SK-N-SH (cell line): ENCODE results near the gene LRRIQ4. TPM values are rescaled to one million over a fixed set of nuclear protein-coding genes. Genes with fewer than 3 reads are reported as not detected.

Source experiments
- CTCF ChIA-PET: fragments of 300-600, 350-600 bp; formaldehyde crosslinking; extraction: SDS; loops from one replicate; lab custom pipeline; 2021; lab: Yijun Ruan, JAX
- POLR2A ChIA-PET: fragments of 350-600 bp; sonication (Branson Sonifier 250); formaldehyde crosslinking; extraction: SDS; loops from one replicate; lab custom pipeline; 2020; ENCODE audit warnings: antibody characterized with exemption, inconsistent platforms; lab: Yijun Ruan, JAX
- DNase-seq: peaks from one replicate; pipeline ENCODE4 v3.0.0; 2012
- H2AFZ ChIP-seq: fragments of 200-600 bp; sonication (generic); 2 replicates; pipeline ENCODE4 v1.8.1; 2016; ENCODE audit warnings: antibody characterized with exemption, mild to moderate bottlenecking, low read depth
- H3F3A ChIP-seq: fragments of 200-600 bp; sonication (generic); replicated peaks from 2 replicates; pipeline ENCODE3; 2016; ENCODE audit warnings: antibody characterized with exemption, mild to moderate bottlenecking; ENCODE audit not compliant: insufficient read depth
- H3K27ac ChIP-seq, 2 experiments: fragments of 200-500 bp in 1 of 2; fragments of 200-600 bp in 1 of 2; sonication (Bioruptor generic) in 1 of 2; sonication (generic), shearing (Covaris generic) in 1 of 2; 2 replicates each; pipeline versions ENCODE4 v1.5.1 to v1.6.1; 2014 to 2016; ENCODE audit warnings: low read depth in 2 of 2, inconsistent platforms in 1 of 2, low read length in 1 of 2, mild to moderate bottlenecking in 1 of 2, mixed read lengths in 1 of 2
- H3K27me3 ChIP-seq: fragments of 200-600 bp; sonication (generic), shearing (Covaris generic); 2 replicates; pipeline ENCODE4 v1.6.1; 2016; ENCODE audit warnings: mixed run types; ENCODE audit not compliant: insufficient read depth
- H3K36me3 ChIP-seq, 2 experiments: fragments of 200-500 bp in 1 of 2; fragments of 200-600 bp in 1 of 2; sonication (Bioruptor generic) in 1 of 2; sonication (generic) in 1 of 2; replicated peaks in 1 of 2; 2 replicates each; pipeline versions ENCODE3 to v1.5.1; 2014 to 2016; ENCODE audit warnings: low read length in 1 of 2, mild to moderate bottlenecking in 1 of 2; ENCODE audit not compliant: insufficient read depth in 2 of 2, control insufficient read depth in 1 of 2
- H3K4me1 ChIP-seq, 2 experiments: fragments of 200-500 bp in 1 of 2; fragments of 200-600 bp in 1 of 2; sonication (Bioruptor generic) in 1 of 2; sonication (generic), shearing (Covaris generic) in 1 of 2; 2 replicates each; pipeline versions ENCODE4 v1.5.1 to v1.6.1; 2014 to 2016; ENCODE audit warnings: low read depth in 1 of 2, low read length in 1 of 2, mixed run types in 1 of 2; ENCODE audit not compliant: insufficient read depth in 2 of 2, control insufficient read depth in 1 of 2
- H3K4me2 ChIP-seq: fragments of 200-600 bp; sonication (generic), shearing (Covaris generic); 2 replicates; pipeline ENCODE4 v1.6.1; 2017; ENCODE audit warnings: mixed run types
- H3K4me3 ChIP-seq, 2 experiments: fragments of 200-500 bp in 1 of 2; fragments of 200-600 bp in 1 of 2; sonication (Bioruptor generic) in 1 of 2; sonication (generic), shearing (Covaris generic) in 1 of 2; 2 replicates each; pipeline versions ENCODE4 v1.5.1 to v1.8.1; 2014 to 2016; ENCODE audit warnings: low read depth in 2 of 2, inconsistent platforms in 1 of 2, low read length in 1 of 2, mild to moderate bottlenecking in 1 of 2, mixed read lengths in 1 of 2, moderate library complexity in 1 of 2
- H3K79me2 ChIP-seq: fragments of 200-600 bp; sonication (generic); 2 replicates; pipeline ENCODE4 v1.8.1; 2017; ENCODE audit warnings: mild to moderate bottlenecking; ENCODE audit not compliant: insufficient read depth
- H3K9ac ChIP-seq: fragments of 200-600 bp; sonication (generic); 2 replicates; pipeline ENCODE4 v1.6.1; 2017; ENCODE audit warnings: mixed run types
- H3K9me2 ChIP-seq: fragments of 200-600 bp; sonication (generic); 2 replicates; pipeline ENCODE4 v1.6.1; 2017; ENCODE audit warnings: mixed run types
- H3K9me3 ChIP-seq: fragments of 200-600 bp; sonication (generic); 2 replicates; pipeline ENCODE4 v1.6.1; 2017; ENCODE audit warnings: mixed run types, mild to moderate bottlenecking, moderate library complexity
- H4K20me1 ChIP-seq: fragments of 200-600 bp; sonication (generic); 2 replicates; pipeline ENCODE4 v1.6.1; 2017; ENCODE audit warnings: mild to moderate bottlenecking, mixed run types; ENCODE audit not compliant: insufficient read depth
- ELF1 ChIP-seq: IDR thresholded peaks from 2 replicates; pipeline ENCODE4 v1.4.0; 2012
- FOSL2 ChIP-seq: IDR thresholded peaks from 2 replicates; pipeline ENCODE4 v1.4.0; 2012; ENCODE audit warnings: low read depth, mild to moderate bottlenecking, moderate library complexity, borderline replicate concordance
- FOXJ3 ChIP-seq: sonication (generic); formaldehyde crosslinking; IDR thresholded peaks from 2 replicates; pipeline ENCODE4 v1.5.1; 2020; ENCODE audit warnings: mild to moderate bottlenecking, missing genetic modification reagents
- JUND ChIP-seq: IDR thresholded peaks from 2 replicates; pipeline ENCODE4 v1.4.0; 2012
- MXI1 ChIP-seq: IDR thresholded peaks from 2 replicates; pipeline ENCODE4 v1.6.1; 2012; ENCODE audit warnings: mild to moderate bottlenecking, low read depth, low read length, improper control_type of control experiment
- NRF1 ChIP-seq: IDR thresholded peaks from 2 replicates; pipeline ENCODE4 v1.6.1; 2012; ENCODE audit warnings: low read depth, mild to moderate bottlenecking, low read length
- RCOR1 ChIP-seq: fragments of 150-350 bp; IDR thresholded peaks from 2 replicates; pipeline ENCODE4 v1.6.1; 2017; ENCODE audit warnings: antibody characterized with exemption, low read length
- TAF1 ChIP-seq: IDR thresholded peaks from 2 replicates; pipeline ENCODE4 v1.6.1; 2012; ENCODE audit warnings: low read depth, mild to moderate bottlenecking, low read length, moderate library complexity, borderline replicate concordance
- YY1 ChIP-seq: IDR thresholded peaks from 2 replicates; pipeline ENCODE4 v1.4.0; 2012; ENCODE audit warnings: low read depth, mild to moderate bottlenecking
- WGBS: methylation state at CpG from one replicate; pipeline ENCODE4 v1.1.6; 2017; ENCODE audit warnings: low lambda C conversion rate; 5-methylcytosine and 5-hydroxymethylcytosine counted together
- polyA plus RNA-seq, 3 experiments: library from polyadenylated mRNA; depleted of rRNA; stranded (reverse); fragments of >200 nt; gene quantifications; 2 replicates each; pipeline ENCODE4 v1.2.3, GENCODE V29; 2012
- TF ChIP-seq, protein P1 (sequence below): IDR thresholded peaks from 2 replicates; pipeline ENCODE4 v1.4.0; 2012; ENCODE audit warnings: low read depth
- TF ChIP-seq, protein P2 (sequence below): IDR thresholded peaks from 2 replicates; pipeline ENCODE4 v1.4.0; 2012; ENCODE audit warnings: low read depth, borderline replicate concordance
- TF ChIP-seq, protein P3 (sequence below): fragments of 150-350 bp; IDR thresholded peaks from 2 replicates; pipeline ENCODE4 v1.6.1; 2016; ENCODE audit warnings: mild to moderate bottlenecking, low read depth, low read length
- TF ChIP-seq, protein P4 (sequence below): IDR thresholded peaks from 2 replicates; pipeline ENCODE4 v1.4.0; 2012; ENCODE audit warnings: low read depth, borderline replicate concordance

The LRRIQ4 gene
- not detected in 2 replicates for polyA plus RNA-seq (2012; rRNA removed)
- polyA plus RNA-seq (2012; cell fraction: cytosol; rRNA removed) = 0.01 and 0.03 TPM in 2 replicates
- 0.04 and 0.06 TPM in 2 replicates for polyA plus RNA-seq (2012; cell fraction: nucleus; rRNA removed)

DNA sequence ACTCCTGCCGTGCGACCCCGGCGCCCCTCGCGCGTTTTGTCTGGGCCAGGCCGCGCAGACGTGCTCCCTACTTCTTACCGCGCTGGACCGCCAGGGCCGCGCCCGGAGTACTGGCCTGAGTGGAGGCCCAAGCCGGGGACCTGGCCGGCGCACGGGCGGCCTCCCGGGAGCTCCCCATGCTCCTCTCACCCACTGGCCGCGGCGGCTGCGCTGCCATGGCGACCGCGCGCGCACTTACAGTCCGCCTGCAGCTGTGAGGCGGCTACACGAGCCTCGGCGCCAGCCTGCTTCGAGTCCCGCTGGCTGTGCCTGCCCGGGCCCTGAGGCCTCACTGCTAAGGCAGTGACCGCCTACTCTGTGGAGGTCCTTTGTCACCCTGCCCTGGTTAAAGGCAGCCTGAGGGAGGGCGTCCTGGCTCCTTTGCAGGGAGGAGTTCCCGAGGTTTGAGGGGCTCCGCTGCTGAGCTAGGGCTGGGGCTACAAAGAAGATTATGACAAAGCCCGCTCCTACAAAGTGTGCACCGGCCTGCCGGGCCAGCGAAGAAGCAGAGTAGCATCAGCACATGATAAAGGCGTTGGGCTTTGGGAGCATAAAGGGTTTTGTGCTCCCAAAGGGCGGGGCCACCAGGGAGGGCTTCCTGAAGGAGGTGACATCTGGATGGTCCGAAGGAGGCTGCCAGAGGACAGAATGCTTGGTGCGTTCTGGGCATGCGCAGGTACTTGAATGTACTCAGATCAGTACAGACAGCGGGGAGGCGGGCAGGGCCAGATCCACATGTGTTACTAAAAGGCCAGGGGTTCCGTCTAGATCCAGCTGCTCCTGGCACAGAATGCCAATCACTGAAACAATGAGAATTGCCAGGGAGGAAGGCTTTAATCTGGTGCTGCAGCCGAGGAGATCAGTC, at the start of gene LRRIQ4, which contains the start of gene LRRC34:
Gene LRRIQ4, plus strand, starts transcription at position 539 of the 904 bp plus-strand sequence. CDS start 9,052 bp downstream, outside the sequence.
Gene LRRC34, minus strand, starts transcription at position 573 of the 904 bp plus-strand sequence. Its CDS starts 356 bp downstream, at position 217.
- Histone ChIP-seq H3K4me3 (peak within 1 kb of the TSS; percentile 55 to 71), H3K4me1 (peaks cover 0 to 11% of the 10 kb centered on the region in 2 experiments; a peak in 2 of 4 replicates), H3F3A (no peaks in the 10 kb centered on the region), H2AFZ (peak within 1 kb of the TSS; percentile 99), H3K27me3 (no peaks in the 10 kb centered on the region), H4K20me1 (no peaks in the 10 kb centered on the region), H3K27ac (peak within 1 kb of the TSS; percentile 54 to 91), H3K36me3 (no peaks in the 10 kb centered on the region), H3K9ac (peak within 1 kb of the TSS; percentile 73), H3K79me2 (no peaks in the 10 kb centered on the region), H3K4me2 (peak within 1 kb of the TSS; percentile 89), H3K9me2 (no peaks in the 10 kb centered on the region), H3K9me3 (0 out of 2 replicates have a peak, but pooled peaks cover 11% of the 10 kb centered on the region)
- CTCF ChIA-PET = interaction anchor here (0.6 kb wide), 2 partner anchors 21 to 601 kb away, joined by 3 read pairs; no protein-coding TSS in a partner anchor
- POLR2A ChIA-PET = interaction anchor here (0.6 to 2.3 kb wide), 7 partner anchors 12 to 188 kb away, joined by 3 to 13 read pairs (median 4); partner anchors contain the start of genes ACTRT3, SEC62 and TERC
- 31% methylated on average over 17 of the region's 56 CpGs for WGBS
- DNase-seq = peak; percentile 87
- TF ChIP-seq RCOR1 (peak; percentile 39; the same call in 1 of the 2 replicates), MXI1 (peak; percentile 70), TAF1 (0 out of 2 replicates have a peak, but pooled peaks have one; percentile 22), NRF1 (peak; percentile 71), FOSL2 (no peak), FOXJ3 (CRISPR knock-in tag) (no peak)
- TF ChIP-seq, protein P1, sequence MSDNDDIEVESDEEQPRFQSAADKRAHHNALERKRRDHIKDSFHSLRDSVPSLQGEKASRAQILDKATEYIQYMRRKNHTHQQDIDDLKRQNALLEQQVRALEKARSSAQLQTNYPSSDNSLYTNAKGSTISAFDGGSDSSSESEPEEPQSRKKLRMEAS = peak; percentile 76

DNA sequence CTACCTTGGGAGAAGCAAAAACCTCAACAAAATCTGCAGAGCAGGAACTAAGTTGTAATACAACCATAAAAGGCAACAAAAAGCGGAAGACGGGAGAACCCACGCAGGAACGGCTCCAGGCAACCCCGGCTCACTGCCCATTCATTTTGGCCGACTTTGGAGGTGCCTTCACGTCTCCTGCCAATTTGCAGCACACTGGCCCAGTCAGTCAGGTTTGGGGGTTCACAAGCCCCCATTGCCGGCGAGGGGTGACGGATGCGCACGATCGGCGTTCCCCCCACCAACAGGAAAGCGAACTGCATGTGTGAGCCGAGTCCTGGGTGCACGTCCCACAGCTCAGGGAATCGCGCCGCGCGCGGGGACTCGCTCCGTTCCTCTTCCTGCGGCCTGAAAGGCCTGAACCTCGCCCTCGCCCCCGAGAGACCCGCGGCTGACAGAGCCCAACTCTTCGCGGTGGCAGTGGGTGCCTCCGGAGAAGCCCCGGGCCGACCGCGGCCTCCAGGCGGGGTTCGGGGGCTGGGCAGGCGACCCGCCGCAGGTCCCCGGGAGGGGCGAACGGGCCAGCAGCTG, 48.3 kb upstream of the LRRIQ4 start:
- Histone ChIP-seq H3F3A (peaks cover 25% of the 10 kb centered on the region), H4K20me1 (no peaks in the 10 kb centered on the region), H3K36me3 (no peaks in the 10 kb centered on the region), H3K9me2 (no peaks in the 10 kb centered on the region), H3K4me1 (peaks cover 0 to 5% of the 10 kb centered on the region in 2 experiments; a peak in 1 of 4 replicates), H3K9ac (peak overlapping the region; percentile 82), H3K79me2 (no peaks in the 10 kb centered on the region), H3K9me3 (no peaks in the 10 kb centered on the region), H3K27ac (peak overlapping the region; percentile 58 to 85), H3K4me3 (peak overlapping the region; percentile 68 to 70), H3K27me3 (no peaks in the 10 kb centered on the region), H2AFZ (peak overlapping the region; percentile 64; the same call in 1 of the 2 replicates), H3K4me2 (peak overlapping the region; percentile 82)
- POLR2A ChIA-PET = interaction anchor here (0.6 to 1.5 kb wide), 3 partner anchors 41 to 203 kb away, joined by 3 to 8 read pairs (median 3); partner anchors contain the start of genes LRRC34 and LRRIQ4
- no peak for DNase-seq
- TF ChIP-seq, protein P2, sequence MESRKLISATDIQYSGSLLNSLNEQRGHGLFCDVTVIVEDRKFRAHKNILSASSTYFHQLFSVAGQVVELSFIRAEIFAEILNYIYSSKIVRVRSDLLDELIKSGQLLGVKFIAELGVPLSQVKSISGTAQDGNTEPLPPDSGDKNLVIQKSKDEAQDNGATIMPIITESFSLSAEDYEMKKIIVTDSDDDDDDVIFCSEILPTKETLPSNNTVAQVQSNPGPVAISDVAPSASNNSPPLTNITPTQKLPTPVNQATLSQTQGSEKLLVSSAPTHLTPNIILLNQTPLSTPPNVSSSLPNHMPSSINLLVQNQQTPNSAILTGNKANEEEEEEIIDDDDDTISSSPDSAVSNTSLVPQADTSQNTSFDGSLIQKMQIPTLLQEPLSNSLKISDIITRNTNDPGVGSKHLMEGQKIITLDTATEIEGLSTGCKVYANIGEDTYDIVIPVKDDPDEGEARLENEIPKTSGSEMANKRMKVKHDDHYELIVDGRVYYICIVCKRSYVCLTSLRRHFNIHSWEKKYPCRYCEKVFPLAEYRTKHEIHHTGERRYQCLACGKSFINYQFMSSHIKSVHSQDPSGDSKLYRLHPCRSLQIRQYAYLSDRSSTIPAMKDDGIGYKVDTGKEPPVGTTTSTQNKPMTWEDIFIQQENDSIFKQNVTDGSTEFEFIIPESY = no peak
- no peak for TF ChIP-seq YY1
- TF ChIP-seq, protein P3, sequence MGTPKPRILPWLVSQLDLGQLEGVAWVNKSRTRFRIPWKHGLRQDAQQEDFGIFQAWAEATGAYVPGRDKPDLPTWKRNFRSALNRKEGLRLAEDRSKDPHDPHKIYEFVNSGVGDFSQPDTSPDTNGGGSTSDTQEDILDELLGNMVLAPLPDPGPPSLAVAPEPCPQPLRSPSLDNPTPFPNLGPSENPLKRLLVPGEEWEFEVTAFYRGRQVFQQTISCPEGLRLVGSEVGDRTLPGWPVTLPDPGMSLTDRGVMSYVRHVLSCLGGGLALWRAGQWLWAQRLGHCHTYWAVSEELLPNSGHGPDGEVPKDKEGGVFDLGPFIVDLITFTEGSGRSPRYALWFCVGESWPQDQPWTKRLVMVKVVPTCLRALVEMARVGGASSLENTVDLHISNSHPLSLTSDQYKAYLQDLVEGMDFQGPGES = no peak
- no peak for TF ChIP-seq JUND
- TF ChIP-seq ELF1 = no peak
- TF ChIP-seq, protein P4, sequence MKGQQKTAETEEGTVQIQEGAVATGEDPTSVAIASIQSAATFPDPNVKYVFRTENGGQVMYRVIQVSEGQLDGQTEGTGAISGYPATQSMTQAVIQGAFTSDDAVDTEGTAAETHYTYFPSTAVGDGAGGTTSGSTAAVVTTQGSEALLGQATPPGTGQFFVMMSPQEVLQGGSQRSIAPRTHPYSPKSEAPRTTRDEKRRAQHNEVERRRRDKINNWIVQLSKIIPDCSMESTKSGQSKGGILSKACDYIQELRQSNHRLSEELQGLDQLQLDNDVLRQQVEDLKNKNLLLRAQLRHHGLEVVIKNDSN = no peak
- WGBS = 7% methylated on average over 30 of the region's 46 CpGs
- CTCF ChIA-PET = interaction anchor here (0.7 to 3.4 kb wide), 5 partner anchors 8 to 201 kb away, joined by 3 to 13 read pairs (median 7); partner anchors contain the start of gene MYNN
